Mucosa of stomach (tissue), 1 donor: ENCODE data around the gene ARHGAP1.
"Not testable (repeated sequence)": the region's sequence is repeated elsewhere in the genome, so short reads cannot be mapped to it uniquely, and the experiment has no call there.

Experiments used
- H3K27me3 ChIP-seq: one replicate; pipeline ENCODE4 v1.7.0; 2013; ENCODE audit warnings: mild to moderate bottlenecking, low read length; ENCODE audit not compliant: control insufficient read depth, insufficient read depth
- H3K36me3 ChIP-seq: one replicate; pipeline ENCODE4 v1.7.0; 2013; ENCODE audit warnings: low read length; ENCODE audit not compliant: control insufficient read depth, insufficient read depth
- H3K4me1 ChIP-seq: one replicate; pipeline ENCODE4 v1.7.0; 2013; ENCODE audit warnings: mild to moderate bottlenecking, low read length; ENCODE audit not compliant: control insufficient read depth, insufficient read depth
- H3K4me3 ChIP-seq: one replicate; pipeline ENCODE4 v1.7.0; 2013; ENCODE audit warnings: low read length
- H3K9ac ChIP-seq: one replicate; pipeline ENCODE4 v1.7.0; 2013; ENCODE audit warnings: mild to moderate bottlenecking, low read length, moderate library complexity
- H3K9me3 ChIP-seq: one replicate; pipeline ENCODE4 v1.7.0; 2013; ENCODE audit warnings: mild to moderate bottlenecking, low read length, moderate library complexity; ENCODE audit not compliant: control insufficient read depth
- donor health status: Pancreatic carcinoma.

ARHGAP1 gene

DNA sequence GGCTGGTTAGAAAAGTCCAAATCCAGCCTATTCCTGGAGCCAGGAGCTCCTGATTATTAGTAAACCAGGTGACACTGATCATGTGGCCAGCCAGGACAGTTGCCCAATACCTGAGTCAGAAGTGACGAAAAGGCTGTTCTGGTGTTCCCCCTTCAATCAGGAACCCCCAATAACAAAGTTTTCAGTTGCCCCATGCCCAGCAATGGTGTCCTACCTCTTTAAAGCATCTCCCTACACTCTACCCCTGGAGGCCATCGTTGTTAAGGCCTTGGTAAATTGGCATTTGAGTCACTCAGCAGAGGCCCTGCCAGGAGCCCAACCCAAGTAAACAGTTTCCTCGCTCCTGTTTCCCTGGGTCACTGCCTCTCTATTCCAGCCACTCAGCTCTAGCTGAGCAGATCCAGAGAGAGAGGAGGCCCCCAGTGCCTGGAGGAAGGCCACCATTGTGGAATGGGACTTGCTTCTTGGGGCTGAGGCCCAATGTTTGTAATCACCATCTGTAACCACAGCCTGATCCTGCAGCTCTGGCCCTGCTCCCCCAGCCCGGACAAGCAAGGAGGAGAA lies 25.0 kb downstream of the ARHGAP1 start:
- H3K9me3 ChIP-seq, result no peaks in the 10 kb centered on the region
- H3K4me3 ChIP-seq, result no peak overlapping the region
- peak overlapping the region; percentile 47 for H3K9ac ChIP-seq
- H3K27me3 ChIP-seq, result no peaks in the 10 kb centered on the region
- H3K36me3 ChIP-seq, result peaks cover 27% of the 10 kb centered on the region
- H3K4me1 ChIP-seq, result peaks cover 28% of the 10 kb centered on the region

DNA sequence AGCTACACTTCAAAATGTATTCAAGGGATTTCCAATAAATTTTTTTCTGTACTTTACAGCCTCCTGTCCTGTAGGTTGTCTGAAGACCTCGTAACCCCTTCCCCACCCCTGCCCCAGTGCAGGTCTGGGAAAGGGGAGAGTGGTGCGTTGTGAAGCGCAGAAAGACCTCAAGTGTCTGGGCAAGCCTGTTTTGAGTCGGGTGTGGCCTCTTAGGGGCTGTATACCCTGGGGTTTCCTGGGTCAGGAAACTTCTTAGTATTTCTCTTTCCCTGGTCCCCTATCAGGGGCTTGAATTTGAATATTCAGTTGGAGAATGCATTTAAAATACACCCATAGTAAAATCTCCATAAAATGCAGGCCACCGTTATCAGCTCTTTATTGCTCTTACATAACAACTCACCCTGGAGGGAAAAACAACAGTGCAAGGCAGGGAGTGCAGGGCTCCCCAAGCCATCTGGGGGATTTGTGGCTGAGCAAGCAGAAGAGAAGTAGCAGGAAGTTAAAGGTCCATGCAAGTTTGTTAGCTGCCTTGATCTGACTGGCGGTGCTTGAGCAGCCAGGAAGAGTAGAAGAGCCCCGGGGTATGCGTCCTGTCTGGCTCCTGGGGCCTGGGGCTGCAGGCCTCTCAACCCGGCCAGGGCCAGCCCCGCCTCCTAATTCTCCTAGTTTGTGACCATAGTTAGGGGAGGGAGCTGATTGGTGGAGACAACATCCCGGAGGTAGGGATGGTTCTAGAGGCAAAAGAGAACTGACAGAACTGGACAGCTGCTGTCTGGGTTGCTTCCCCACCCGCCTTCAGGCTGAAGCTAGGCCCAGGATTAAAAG lies 25.7 kb downstream of the ARHGAP1 start:
- Histone ChIP-seq H3K9me3 (no peaks in the 10 kb centered on the region), H3K9ac (peak overlapping the region; percentile 47), H3K4me1 (peaks cover 28% of the 10 kb centered on the region), H3K27me3 (no peaks in the 10 kb centered on the region), H3K36me3 (peaks cover 22% of the 10 kb centered on the region), H3K4me3 (no peak overlapping the region)

- H3K27me3 ChIP-seq, result no peaks in the 10 kb centered on the region
- no peak overlapping the region for H3K9ac ChIP-seq
- no peak overlapping the region for H3K4me3 ChIP-seq
- H3K4me1 ChIP-seq, result peaks cover 28% of the 10 kb centered on the region
- H3K36me3 ChIP-seq, result peaks cover 19% of the 10 kb centered on the region
- H3K9me3 ChIP-seq, result no peaks in the 10 kb centered on the region
These were observed 26.5 kb downstream of the ARHGAP1 start for GRCh38 chr11:46673713-46674462.

GRCh38 chr11:46672381-46672839 lies 28.0 kb downstream of the ARHGAP1 start:
- no peaks in the 10 kb centered on the region for H3K27me3 ChIP-seq
- H3K4me1 ChIP-seq, result peaks cover 28% of the 10 kb centered on the region
- no peaks in the 10 kb centered on the region for H3K9me3 ChIP-seq
- H3K4me3 ChIP-seq, result no peak overlapping the region
- H3K36me3 ChIP-seq, result peaks cover 18% of the 10 kb centered on the region
- H3K9ac ChIP-seq, result no peak overlapping the region

- Histone ChIP-seq H3K9ac (no peak overlapping the region), H3K4me3 (no peak overlapping the region), H3K4me1 (peaks cover 28% of the 10 kb centered on the region), H3K36me3 (peaks cover 13% of the 10 kb centered on the region), H3K27me3 (no peaks in the 10 kb centered on the region), H3K9me3 (no peaks in the 10 kb centered on the region)
These were observed 28.5 kb downstream of the ARHGAP1 start for GRCh38 chr11:46671958-46672315.

- H3K27me3 ChIP-seq, H3K9me3 ChIP-seq, H3K9ac ChIP-seq, H3K4me3 ChIP-seq: not testable (repeated sequence)
- Histone ChIP-seq H3K36me3 (peaks cover 12% of the 10 kb centered on the region), H3K4me1 (peaks cover 19% of the 10 kb centered on the region)
These were observed 29.9 kb downstream of the ARHGAP1 start for GRCh38 chr11:46670521-46670920.

DNA sequence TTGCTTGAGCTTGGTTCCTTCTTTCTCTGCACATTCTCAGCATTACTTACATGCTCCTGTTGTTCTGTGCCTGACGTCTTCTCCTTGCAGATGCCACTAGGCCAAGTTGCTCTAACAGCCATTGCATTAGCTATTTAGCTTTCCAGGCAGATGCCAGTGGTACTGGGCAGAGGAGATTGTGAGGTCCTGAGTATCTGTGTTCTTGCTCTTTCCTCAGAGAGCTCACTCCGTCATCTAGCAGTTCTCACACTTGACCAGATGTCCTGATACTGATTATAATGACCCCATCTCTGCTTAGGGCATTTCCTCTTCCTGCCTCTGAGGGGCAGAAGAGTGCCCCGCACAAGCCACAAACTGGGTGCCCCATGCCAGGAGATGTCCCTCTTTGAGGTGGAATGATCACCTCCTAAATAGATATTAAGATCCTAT lies 30.7 kb downstream of the ARHGAP1 start:
- H3K9ac ChIP-seq, result no peak overlapping the region
- H3K27me3 ChIP-seq, result no peaks in the 10 kb centered on the region
- no peaks in the 10 kb centered on the region for H3K9me3 ChIP-seq
- H3K36me3 ChIP-seq, result peaks cover 12% of the 10 kb centered on the region
- peaks cover 11% of the 10 kb centered on the region for H3K4me1 ChIP-seq
- no peak overlapping the region for H3K4me3 ChIP-seq

DNA sequence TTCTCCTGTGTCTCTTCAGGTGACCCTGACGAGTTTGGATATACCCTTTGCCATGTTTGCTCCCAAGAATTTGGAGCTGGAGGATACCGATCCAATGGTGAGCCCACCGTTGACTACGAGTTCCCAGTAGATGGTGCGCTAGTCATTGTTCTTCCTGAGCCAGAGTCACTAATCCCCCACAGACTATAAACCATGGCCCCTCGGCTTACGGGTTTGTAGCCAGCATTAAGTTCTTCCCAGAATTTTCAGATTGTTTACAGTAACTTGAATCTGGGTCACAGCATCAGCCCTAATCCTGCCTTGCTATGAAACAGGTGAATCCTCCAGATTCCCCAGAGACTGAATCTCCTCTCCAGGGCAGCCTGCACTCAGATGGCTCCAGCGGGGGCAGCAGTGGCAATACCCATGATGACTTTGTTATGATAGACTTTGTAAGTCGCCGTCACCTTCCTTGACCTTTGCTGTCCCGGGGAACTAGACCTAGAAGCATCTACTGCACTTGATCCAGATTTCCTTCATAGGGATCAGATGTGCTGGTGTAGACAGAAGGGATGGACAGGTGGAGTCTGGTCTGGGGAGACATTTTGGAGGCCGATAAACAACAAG lies 31.8 kb downstream of the ARHGAP1 start:
- H3K4me3 ChIP-seq, result no peak overlapping the region

GRCh38 chr11:46667043-46667481 lies 33.4 kb downstream of the ARHGAP1 start:
- Histone ChIP-seq H3K4me3 (no peak overlapping the region), H3K36me3 (peaks cover 4% of the 10 kb centered on the region), H3K4me1 (no peaks in the 10 kb centered on the region), H3K9me3 (no peaks in the 10 kb centered on the region), H3K9ac (no peak overlapping the region), H3K27me3 (no peaks in the 10 kb centered on the region)

More for the DNA sequence above, 31.8 kb downstream of the ARHGAP1 start:
- no peaks in the 10 kb centered on the region for H3K9me3 ChIP-seq
- no peaks in the 10 kb centered on the region for H3K4me1 ChIP-seq
- H3K36me3 ChIP-seq, result peaks cover 15% of the 10 kb centered on the region
- H3K9ac ChIP-seq, result no peak overlapping the region
- H3K27me3 ChIP-seq, result no peaks in the 10 kb centered on the region

GRCh38 chr11:46666516-46666915 lies 33.9 kb downstream of the ARHGAP1 start:
- H3K27me3 ChIP-seq, result no peaks in the 10 kb centered on the region
- no peak overlapping the region for H3K4me3 ChIP-seq
- peaks cover 4% of the 10 kb centered on the region for H3K36me3 ChIP-seq
- H3K4me1 ChIP-seq, result no peaks in the 10 kb centered on the region
- H3K9me3 ChIP-seq, result no peaks in the 10 kb centered on the region
- H3K9ac ChIP-seq, result no peak overlapping the region

DNA sequence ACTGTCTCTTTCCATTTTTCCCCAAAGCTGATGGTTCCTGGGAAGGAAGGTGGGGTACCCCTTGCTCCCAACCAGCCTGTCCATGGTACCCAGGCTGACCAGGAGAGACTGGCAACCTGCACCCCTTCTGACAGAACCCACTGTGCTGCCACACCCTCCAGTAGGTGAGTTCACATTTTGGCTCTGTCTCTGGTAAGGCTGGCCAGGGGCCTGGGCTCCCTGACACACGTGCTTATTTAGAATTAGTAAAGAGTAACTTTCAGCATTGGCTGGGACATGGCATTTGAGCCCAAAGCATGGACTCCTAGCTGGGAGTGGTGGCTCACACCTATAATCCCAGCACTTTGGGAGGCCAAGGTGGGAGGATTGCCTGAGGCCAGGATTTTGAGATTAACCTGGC lies 35.1 kb downstream of the ARHGAP1 start:
- H3K4me1 ChIP-seq, result no peaks in the 10 kb centered on the region

More for the DNA sequence above, 35.1 kb downstream of the ARHGAP1 start:
- Histone ChIP-seq H3K27me3 (no peaks in the 10 kb centered on the region), H3K36me3 (peaks cover 4% of the 10 kb centered on the region), H3K9ac (no peak overlapping the region), H3K9me3 (no peaks in the 10 kb centered on the region), H3K4me3 (no peak overlapping the region)
